Testis (tissue), 2 donors: ENCODE measurements around the gene ABI3BP.
"Not testable (repeated sequence)": the region's sequence is repeated elsewhere in the genome, so short reads cannot be mapped to it uniquely, and the experiment has no call there.

ENCODE experiments used
- CTCF ChIP-seq, 3 experiments: fragments of 450-650 bp in 2 of 3; fragments of 200-600 bp in 1 of 3; sonication (generic) in 1 of 3; IDR thresholded peaks; one replicate each; pipeline ENCODE4 v1.5.1; 2016 to 2019; ENCODE audit warnings: antibody characterized with exemption in 3 of 3, mild to moderate bottlenecking in 2 of 3, moderate library complexity in 1 of 3
- POLR2A ChIP-seq: fragments of 450-650 bp; IDR thresholded peaks from one replicate; pipeline ENCODE4 v1.6.1; 2017; ENCODE audit warnings: antibody characterized with exemption, mild to moderate bottlenecking, moderate library complexity

GRCh38 chr3:101012312-101012711, 19.1 kb upstream of the ABI3BP start:
- not testable (repeated sequence) for TF ChIP-seq CTCF (IDR thresholded peaks at IDR 0.05); POLR2A
